GM23248 (cell line): ENCODE results near the gene BAZ2B. TPM values are rescaled to one million over a fixed set of nuclear protein-coding genes. Genes with fewer than 3 reads are reported as not detected.
"Not testable (repeated sequence)": the region's sequence is repeated elsewhere in the genome, so short reads cannot be mapped to it uniquely, and the experiment has no call there.

ENCODE experiments used
- DNase-seq: peaks from one replicate; pipeline ENCODE4 v3.0.0-alpha.2; 2015
- H2AFZ ChIP-seq: fragments of 200-600 bp; sonication (generic); 2 replicates; pipeline ENCODE4 v1.6.1; 2016; ENCODE audit warnings: antibody characterized with exemption
- H3F3A ChIP-seq: fragments of 200-600 bp; sonication (generic); 2 replicates; pipeline ENCODE4 v1.6.1; 2016; ENCODE audit warnings: mild to moderate bottlenecking, antibody characterized with exemption, mixed run types; ENCODE audit not compliant: insufficient read depth
- H3K27ac ChIP-seq: fragments of 200-600 bp; sonication (generic); 2 replicates; pipeline ENCODE4 v1.5.1; 2016; ENCODE audit warnings: mild to moderate bottlenecking
- H3K27me3 ChIP-seq: fragments of 200-600 bp; sonication (generic); replicated peaks from 2 replicates; pipeline ENCODE4 v1.6.1; 2016; ENCODE audit warnings: mild to moderate bottlenecking; ENCODE audit not compliant: insufficient read depth
- H3K36me3 ChIP-seq: fragments of 200-600 bp; sonication (generic); 2 replicates; pipeline ENCODE4 v1.6.1; 2016; ENCODE audit warnings: low read depth, mild to moderate bottlenecking
- H3K4me1 ChIP-seq: fragments of 200-600 bp; sonication (generic); 2 replicates; pipeline ENCODE4 v1.6.1; 2016; ENCODE audit warnings: mild to moderate bottlenecking; ENCODE audit not compliant: insufficient read depth
- H3K4me2 ChIP-seq: fragments of 200-600 bp; sonication (generic); one replicate; pipeline ENCODE4 v1.6.1; 2016; ENCODE audit warnings: mild to moderate bottlenecking; ENCODE audit not compliant: unreplicated experiment
- H3K4me3 ChIP-seq: fragments of 200-600 bp; sonication (generic); 2 replicates; pipeline ENCODE4 v1.5.1; 2016; ENCODE audit warnings: mild to moderate bottlenecking
- H3K79me2 ChIP-seq: fragments of 200-600 bp; sonication (generic); 2 replicates; pipeline ENCODE4 v1.6.1; 2016; ENCODE audit warnings: mild to moderate bottlenecking; ENCODE audit not compliant: insufficient read depth
- H3K9ac ChIP-seq: fragments of 200-600 bp; sonication (generic); 2 replicates; pipeline ENCODE4 v1.6.1; 2016; ENCODE audit warnings: mild to moderate bottlenecking
- H3K9me2 ChIP-seq: fragments of 200-600 bp; sonication (generic); 2 replicates; pipeline ENCODE4 v1.6.1; 2016; ENCODE audit warnings: mixed run types, mild to moderate bottlenecking, moderate library complexity; ENCODE audit not compliant: insufficient read depth
- H3K9me3 ChIP-seq: fragments of 200-600 bp; sonication (generic); one replicate; pipeline ENCODE4 v1.6.1; 2017; ENCODE audit warnings: low read depth
- H4K20me1 ChIP-seq: fragments of 200-600 bp; sonication (generic); 2 replicates; pipeline ENCODE4 v1.6.0; 2016; ENCODE audit not compliant: insufficient read depth
- EZH2 ChIP-seq: fragments of 200-600 bp; sonication (generic); IDR thresholded peaks from 2 replicates; pipeline ENCODE4 v1.6.1; 2018; ENCODE audit warnings: antibody characterized with exemption, mild to moderate bottlenecking; ENCODE audit not compliant: insufficient read depth, poor library complexity, severe bottlenecking
- EZH2phosphoT487 ChIP-seq: fragments of 200-600 bp; sonication (generic); IDR thresholded peaks from 2 replicates; pipeline ENCODE4 v1.6.1; 2018; ENCODE audit warnings: antibody characterized with exemption, moderate library complexity, mild to moderate bottlenecking, low read depth; ENCODE audit not compliant: insufficient read depth
- WGBS, 2 experiments: methylation state at CpG; one replicate each; pipeline ENCODE4 v1.1.6; 2015 to 2017; ENCODE audit warnings: low lambda C conversion rate in 2 of 2, low coverage in 1 of 2; ENCODE audit errors: missing lambda C conversion rate in 2 of 2; 5-methylcytosine and 5-hydroxymethylcytosine counted together
- in situ Hi-C: fragments of 300-500 bp; cut with MboI; formaldehyde crosslinking; loops from 2 replicates; pipeline ENCODE4 v1.15.0; 2020
- polyA plus RNA-seq: library from polyadenylated mRNA; unstranded; fragments of >200 nt; fragmentation: Nextera tagmentation; extraction: Ambion mirVana; gene quantifications from 2 replicates; pipeline ENCODE4 v1.2.1, GENCODE V29; 2016
- total RNA-seq: library from RNA; depleted of rRNA; stranded (reverse); fragments of >200 nt; shearing (Covaris generic); gene quantifications from 2 replicates; pipeline ENCODE4 v1.2.3, GENCODE V29; 2014

BAZ2B gene
- total and polyA plus RNA-seq, 2 experiments from 2014 or later = 17.0 to 20.5 TPM

GRCh38 chr2:159539701-159540100 lies 76.6 kb downstream of the BAZ2B start:
- Histone ChIP-seq H3K4me3 (no peak overlapping the region), H4K20me1 (no peaks in the 10 kb centered on the region), H3F3A (no peaks in the 10 kb centered on the region), H3K27me3 (no peaks in the 10 kb centered on the region), H3K27ac (no peak overlapping the region), H2AFZ (no peak overlapping the region), H3K4me2 (no peak overlapping the region), H3K9ac (no peak overlapping the region), H3K4me1 (no peaks in the 10 kb centered on the region), H3K36me3 (peaks cover 13% of the 10 kb centered on the region), H3K79me2 (0 out of 2 replicates have a peak, but pooled peaks cover 4% of the 10 kb centered on the region), H3K9me3 (peaks cover 9% of the 10 kb centered on the region), H3K9me2 (no peaks in the 10 kb centered on the region)
- TF ChIP-seq EZH2 = no peak
- TF ChIP-seq EZH2phosphoT487 = no peak
- 88 to 100% methylated on average over 1 of the region's 1 CpG for WGBS, 2 experiments
- no peak for DNase-seq
- in situ Hi-C loops = no loop called here

- TF ChIP-seq EZH2 (no peak), EZH2phosphoT487 (no peak)
- Histone ChIP-seq H3K27me3 (no peaks in the 10 kb centered on the region), H3K4me2 (no peak overlapping the region), H2AFZ (no peak overlapping the region), H3K9ac (no peak overlapping the region), H3K4me1 (no peaks in the 10 kb centered on the region), H3K79me2 (0 out of 2 replicates have a peak, but pooled peaks cover 4% of the 10 kb centered on the region), H3K9me2 (no peaks in the 10 kb centered on the region), H4K20me1 (no peaks in the 10 kb centered on the region), H3K9me3 (peaks cover 9% of the 10 kb centered on the region), H3F3A (no peaks in the 10 kb centered on the region), H3K27ac (no peak overlapping the region), H3K4me3 (no peak overlapping the region), H3K36me3 (peaks cover 13% of the 10 kb centered on the region)
- WGBS, 2 experiments = 98 to 99% methylated on average over 3 of the region's 3 CpGs
- DNase-seq = no peak
- in situ Hi-C loops = no loop called here
Observed at GRCh38 chr2:159538801-159539200, 77.5 kb downstream of the BAZ2B start.

DNA sequence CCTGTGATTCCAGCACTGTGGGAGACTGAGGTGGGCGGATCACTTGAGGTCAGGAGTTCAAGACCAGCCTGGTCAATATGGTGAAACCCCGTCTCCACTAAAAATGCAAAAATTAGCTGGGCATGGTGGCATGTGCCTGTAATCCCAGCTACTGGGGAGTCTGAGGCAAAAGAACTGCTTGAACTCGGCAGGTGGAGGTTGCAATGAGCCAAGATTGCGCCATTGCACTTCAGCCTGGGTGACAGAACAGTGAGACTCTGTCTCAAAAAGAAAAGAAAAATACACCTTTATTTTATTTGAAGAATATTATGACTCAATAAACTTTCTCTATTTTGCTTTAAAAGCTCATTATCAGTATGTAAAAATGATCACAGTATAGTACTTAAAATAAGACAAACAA lies 81.1 kb downstream of the BAZ2B start:
- H3K36me3 ChIP-seq, H3K9ac ChIP-seq, H2AFZ ChIP-seq, H3K27ac ChIP-seq, H3K4me3 ChIP-seq, H3K4me2 ChIP-seq, H3F3A ChIP-seq, in situ Hi-C loops, DNase-seq, H3K27me3 ChIP-seq, H3K4me1 ChIP-seq, H3K9me3 ChIP-seq, H3K79me2 ChIP-seq, H4K20me1 ChIP-seq, H3K9me2 ChIP-seq: not testable (repeated sequence)
- 98 to 100% methylated on average over 4 of the region's 4 CpGs for WGBS, 2 experiments

GRCh38 chr2:159531475-159531874 lies 84.9 kb downstream of the BAZ2B start:
- H3K9ac ChIP-seq = no peak overlapping the region
- H3K27ac ChIP-seq = no peak overlapping the region
- no peaks in the 10 kb centered on the region for H3K27me3 ChIP-seq
- H3K4me2 ChIP-seq = no peak overlapping the region
- no peak for TF ChIP-seq EZH2
- no peak for TF ChIP-seq EZH2phosphoT487
- in situ Hi-C loops = no loop called here
- 63 to 65% methylated on average over 1 of the region's 1 CpG for WGBS, 2 experiments
- DNase-seq = no peak
- no peaks in the 10 kb centered on the region; the same call in 1 of the 2 replicates for H3K79me2 ChIP-seq
- H3K4me3 ChIP-seq = no peak overlapping the region
- no peaks in the 10 kb centered on the region for H3K9me3 ChIP-seq
- H3K36me3 ChIP-seq = no peaks in the 10 kb centered on the region
- H3K9me2 ChIP-seq = no peaks in the 10 kb centered on the region
- H2AFZ ChIP-seq = no peak overlapping the region
- H3F3A ChIP-seq = no peaks in the 10 kb centered on the region
- no peaks in the 10 kb centered on the region for H4K20me1 ChIP-seq
- H3K4me1 ChIP-seq = no peaks in the 10 kb centered on the region

DNA sequence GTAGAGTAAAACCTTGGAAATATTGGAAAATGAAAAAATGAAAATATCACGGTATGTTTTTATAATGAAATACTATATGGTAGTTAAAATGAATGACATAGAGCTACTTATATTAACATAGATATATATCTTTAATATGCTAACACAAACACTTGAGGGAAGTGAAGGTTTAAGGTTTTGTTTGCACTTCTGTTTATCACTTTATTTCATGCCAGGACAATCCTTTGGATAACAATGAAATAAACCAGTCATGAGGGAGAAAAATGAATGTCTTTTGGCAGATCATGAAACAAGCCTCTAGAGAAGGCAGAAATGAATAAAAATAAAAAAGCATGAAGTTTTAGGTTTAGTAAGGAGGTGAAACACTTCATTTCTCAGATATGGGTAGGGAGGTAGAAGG lies 89.9 kb downstream of the BAZ2B start:
- H3K9me2 ChIP-seq = no peaks in the 10 kb centered on the region
- WGBS, 2 experiments = 97 to 100% methylated on average over 1 of the region's 1 CpG
- no peaks in the 10 kb centered on the region for H3F3A ChIP-seq
- no peaks in the 10 kb centered on the region for H3K9me3 ChIP-seq
- no peak overlapping the region for H3K9ac ChIP-seq
- no peak overlapping the region for H3K4me2 ChIP-seq
- no peaks in the 10 kb centered on the region for H3K36me3 ChIP-seq
- in situ Hi-C loops = no loop called here
- no peaks in the 10 kb centered on the region for H4K20me1 ChIP-seq
- H2AFZ ChIP-seq = no peak overlapping the region
- H3K27me3 ChIP-seq = no peaks in the 10 kb centered on the region
- TF ChIP-seq EZH2phosphoT487 (no peak), EZH2 (no peak)
- H3K27ac ChIP-seq = no peak overlapping the region
- no peak overlapping the region for H3K4me3 ChIP-seq
- no peak for DNase-seq
- no peaks in the 10 kb centered on the region; the same call in 1 of the 2 replicates for H3K79me2 ChIP-seq
- H3K4me1 ChIP-seq = no peaks in the 10 kb centered on the region
